Smooth muscle cell (in vitro differentiated cells): ENCODE measurements around the gene MICAL2. TPM values are rescaled to one million over a fixed set of nuclear protein-coding genes. Genes with fewer than 3 reads are reported as not detected.

ENCODE experiments used
- DNase-seq: peaks from one replicate; lab custom pipeline; 2025; ENCODE audit not compliant: unreplicated experiment; lab: John Stamatoyannopoulos, UW
- H2AFZ ChIP-seq: fragments of 200-600 bp; sonication (generic); 2 replicates; pipeline ENCODE4 v1.6.0; 2016; ENCODE audit warnings: antibody characterized with exemption, low read depth, mild to moderate bottlenecking
- H3F3A ChIP-seq: fragments of 200-600 bp; sonication (generic); 2 replicates; pipeline ENCODE4 v1.6.0; 2017; ENCODE audit warnings: antibody characterized with exemption, low read depth
- H3K27ac ChIP-seq: fragments of 200-600 bp; sonication (generic); 2 replicates; pipeline ENCODE4 v1.5.1; 2016; ENCODE audit warnings: low read depth, mild to moderate bottlenecking
- H3K27me3 ChIP-seq: fragments of 200-600 bp; sonication (generic); 2 replicates; pipeline ENCODE4 v1.6.1; 2016; ENCODE audit warnings: low read depth, mild to moderate bottlenecking
- H3K36me3 ChIP-seq: fragments of 200-600 bp; sonication (generic); 2 replicates; pipeline ENCODE4 v1.5.1; 2016; ENCODE audit warnings: low read depth
- H3K4me1 ChIP-seq: fragments of 200-600 bp; sonication (generic); 2 replicates; pipeline ENCODE4 v1.5.1; 2016; ENCODE audit warnings: low read depth
- H3K4me2 ChIP-seq: fragments of 200-600 bp; sonication (generic); 2 replicates; pipeline ENCODE4 v1.6.0; 2016; ENCODE audit warnings: mild to moderate bottlenecking
- H3K4me3 ChIP-seq: fragments of 200-600 bp; sonication (generic); 2 replicates; pipeline ENCODE4 v1.5.1; 2016; ENCODE audit warnings: mild to moderate bottlenecking
- H3K79me2 ChIP-seq: fragments of 200-600 bp; sonication (generic); 2 replicates; pipeline ENCODE4 v1.6.0; 2016; ENCODE audit warnings: low read depth, mild to moderate bottlenecking
- H3K9ac ChIP-seq: fragments of 200-600 bp; sonication (generic); 2 replicates; pipeline ENCODE4 v1.6.0; 2016; ENCODE audit warnings: low read depth
- H3K9me3 ChIP-seq: fragments of 200-600 bp; sonication (generic); replicated peaks from 2 replicates; pipeline ENCODE4 v1.5.1; 2016; ENCODE audit warnings: low read depth
- H4K20me1 ChIP-seq: fragments of 200-600 bp; sonication (generic); 2 replicates; pipeline ENCODE4 v1.6.0; 2016; ENCODE audit warnings: low read depth
- CTCF ChIP-seq: fragments of 200-600 bp; sonication (generic); IDR thresholded peaks from 2 replicates; pipeline ENCODE4 v1.5.1; 2017; ENCODE audit warnings: borderline replicate concordance, mild to moderate bottlenecking, antibody characterized with exemption; ENCODE audit not compliant: insufficient read depth, poor library complexity, severe bottlenecking
- WGBS: methylation state at CpG from one replicate; pipeline ENCODE4 v1.1.7; 2016; ENCODE audit warnings: low lambda C conversion rate; 5-methylcytosine and 5-hydroxymethylcytosine counted together
- polyA plus RNA-seq: library from polyadenylated mRNA; unstranded; fragments of >200 nt; fragmentation: Nextera tagmentation; extraction: Ambion mirVana; gene quantifications from 2 replicates; pipeline ENCODE4 v1.2.1, GENCODE V29; 2016
- total RNA-seq: library from RNA; depleted of rRNA; stranded (reverse); fragments of >200 nt; gene quantifications from 2 replicates; pipeline ENCODE4 v1.2.3, GENCODE V29; 2014

Gene MICAL2
- total and polyA plus RNA-seq, 2 experiments from 2014 or later = 161 to 287 TPM

DNA sequence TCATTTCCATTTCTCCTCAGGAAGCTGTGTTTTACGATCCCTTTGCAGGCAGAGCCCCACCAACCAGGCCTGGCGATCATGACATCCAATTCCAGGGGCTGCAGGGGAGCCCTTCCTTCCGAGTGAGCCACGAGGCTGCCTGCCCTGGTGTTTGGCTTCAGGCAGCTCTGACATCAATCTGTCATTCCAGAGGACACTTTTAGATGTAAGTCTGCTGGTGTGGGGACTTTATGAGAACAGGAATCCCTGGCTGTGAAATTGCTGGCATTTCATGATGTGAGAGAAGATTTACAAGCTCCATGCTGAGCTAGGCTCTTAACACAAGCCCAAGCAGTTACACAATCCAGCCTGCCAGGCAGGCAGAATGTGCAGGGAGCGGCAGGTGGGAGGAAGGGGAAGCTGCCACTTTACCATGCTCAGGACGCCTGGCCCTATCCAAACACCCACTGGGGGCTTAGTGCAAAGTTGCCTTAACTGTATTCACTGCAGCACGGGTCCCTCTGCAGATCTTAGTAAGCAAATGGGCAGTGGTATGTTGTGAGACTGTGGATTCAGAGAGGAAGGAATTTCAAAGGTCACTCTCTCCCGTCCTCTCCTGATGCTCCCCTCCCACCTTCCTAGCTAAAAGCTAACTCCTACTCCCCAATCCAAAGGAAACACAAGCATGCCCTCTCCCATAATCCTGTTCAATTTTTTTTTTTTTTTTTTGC is 43.4 kb upstream of the MICAL2 start:
- 5% methylated on average over 8 of the region's 8 CpGs for WGBS
- Histone ChIP-seq H3K4me1 (peaks cover 20% of the 10 kb centered on the region), H3K27ac (peak overlapping the region; percentile 92), H3K36me3 (peaks cover 5% of the 10 kb centered on the region), H3K4me2 (peak overlapping the region; percentile 43), H3K9me3 (no peaks in the 10 kb centered on the region), H3F3A (peaks cover 10% of the 10 kb centered on the region), H3K4me3 (no peak overlapping the region), H4K20me1 (no peaks in the 10 kb centered on the region), H3K9ac (peak overlapping the region; percentile 75), H3K79me2 (no peaks in the 10 kb centered on the region), H2AFZ (no peak overlapping the region), H3K27me3 (no peaks in the 10 kb centered on the region)
- no peak for DNase-seq
- TF ChIP-seq CTCF = no peak

DNA sequence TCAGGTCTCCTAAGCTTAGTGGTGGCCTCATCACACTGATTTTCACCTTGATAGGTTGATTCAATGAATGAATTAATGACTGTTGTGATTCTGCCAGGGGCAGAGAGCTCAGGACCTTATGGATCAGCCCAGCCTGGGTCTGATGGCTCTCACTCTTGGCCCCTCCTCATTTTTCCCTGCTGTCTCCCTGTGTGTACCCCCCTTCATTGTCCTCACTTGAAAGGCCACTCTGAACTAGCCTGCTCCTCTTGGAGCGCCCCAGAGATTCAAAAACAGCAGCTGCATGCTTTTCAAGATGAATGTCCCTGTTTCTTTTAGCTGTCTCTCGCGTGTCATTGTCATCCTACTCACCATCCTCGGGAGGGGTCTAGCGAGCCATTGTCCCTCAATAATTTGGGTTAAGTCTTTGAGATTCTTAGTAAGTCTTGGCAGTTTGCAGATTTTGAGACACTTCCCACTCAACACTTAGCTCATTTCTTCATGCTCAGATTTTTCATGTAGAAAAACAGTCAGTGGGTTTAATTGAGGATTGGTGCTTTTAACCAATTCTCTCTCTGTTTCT is 42.5 kb upstream of the MICAL2 start:
- DNase-seq = no peak
- Histone ChIP-seq H3K9me3 (no peaks in the 10 kb centered on the region), H3K4me2 (peak overlapping the region; percentile 43), H3K4me3 (no peak overlapping the region), H3K9ac (peak overlapping the region; percentile 75), H3K27me3 (no peaks in the 10 kb centered on the region), H3K4me1 (peaks cover 20% of the 10 kb centered on the region), H4K20me1 (no peaks in the 10 kb centered on the region), H3K36me3 (peaks cover 5% of the 10 kb centered on the region), H3K79me2 (no peaks in the 10 kb centered on the region), H2AFZ (no peak overlapping the region), H3K27ac (peak overlapping the region; percentile 92), H3F3A (peaks cover 10% of the 10 kb centered on the region)
- WGBS = 86% methylated on average over 5 of the region's 5 CpGs
- no peak for TF ChIP-seq CTCF

DNA sequence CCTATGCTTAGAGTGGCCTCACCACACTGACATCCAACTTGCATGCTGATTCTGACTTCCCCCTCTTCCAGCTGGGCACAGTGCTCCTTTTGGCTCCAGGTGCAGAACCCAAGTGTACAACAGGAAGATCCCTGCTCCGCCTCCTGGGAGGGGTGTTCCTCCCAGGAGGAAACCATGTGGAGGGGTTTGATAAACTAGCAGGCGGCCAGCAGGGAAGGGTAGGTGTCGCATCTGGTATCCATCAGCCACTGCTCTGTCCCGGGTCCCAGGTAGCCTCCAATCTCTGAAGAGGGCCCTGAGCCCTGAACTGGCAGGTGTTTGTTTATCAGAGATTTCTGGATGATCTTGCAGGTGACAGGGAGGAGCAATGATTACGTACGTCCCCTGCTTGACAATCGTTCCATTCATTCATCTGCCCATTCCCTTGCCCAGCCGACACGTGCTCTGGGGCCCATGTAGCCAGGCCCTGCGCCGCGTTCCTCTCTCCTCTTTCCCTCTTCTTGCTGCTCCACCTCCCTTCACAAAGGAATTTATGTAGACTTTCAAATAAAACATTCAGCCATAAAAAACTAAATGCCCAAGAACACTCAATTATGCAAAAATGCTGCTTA is 41.2 kb upstream of the MICAL2 start:
- Histone ChIP-seq H3K9me3 (no peaks in the 10 kb centered on the region), H3K4me3 (no peak overlapping the region), H2AFZ (no peak overlapping the region), H3K9ac (no peak overlapping the region), H4K20me1 (no peaks in the 10 kb centered on the region), H3K36me3 (peaks cover 3% of the 10 kb centered on the region), H3K27me3 (no peaks in the 10 kb centered on the region), H3K27ac (no peak overlapping the region), H3K4me1 (peaks cover 20% of the 10 kb centered on the region), H3K79me2 (no peaks in the 10 kb centered on the region), H3F3A (peaks cover 10% of the 10 kb centered on the region), H3K4me2 (no peak overlapping the region)
- no peak for TF ChIP-seq CTCF
- 93% methylated on average over 12 of the region's 12 CpGs for WGBS
- no peak for DNase-seq
